ENCODE measurements around the gene NKD2.

The NKD2 gene

DNA sequence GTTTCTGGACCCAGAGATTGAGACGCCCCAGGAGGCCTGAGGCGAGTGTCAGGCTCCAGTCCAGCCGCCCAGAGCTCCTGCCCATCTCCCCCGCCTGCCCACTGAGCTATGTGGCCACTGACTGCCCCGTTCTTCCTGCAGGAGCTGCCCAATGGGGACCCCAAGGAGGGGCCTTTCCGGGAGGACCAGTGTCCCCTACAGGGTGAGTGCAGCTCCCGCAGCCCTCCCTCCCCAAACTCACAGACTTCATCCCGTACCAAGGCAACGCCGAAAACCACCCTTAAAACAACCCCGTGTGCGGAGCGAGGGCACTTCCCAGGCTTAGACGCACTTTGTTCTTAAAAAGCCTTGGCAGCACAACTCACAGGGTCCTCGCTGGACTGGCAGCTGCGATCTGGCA is 23.4 kb downstream of the NKD2 start:
- H3K4me3 ChIP-seq (ENCODE audit: low read depth, low read length) = no peak overlapping the region
- TF ChIP-seq, protein P1, sequence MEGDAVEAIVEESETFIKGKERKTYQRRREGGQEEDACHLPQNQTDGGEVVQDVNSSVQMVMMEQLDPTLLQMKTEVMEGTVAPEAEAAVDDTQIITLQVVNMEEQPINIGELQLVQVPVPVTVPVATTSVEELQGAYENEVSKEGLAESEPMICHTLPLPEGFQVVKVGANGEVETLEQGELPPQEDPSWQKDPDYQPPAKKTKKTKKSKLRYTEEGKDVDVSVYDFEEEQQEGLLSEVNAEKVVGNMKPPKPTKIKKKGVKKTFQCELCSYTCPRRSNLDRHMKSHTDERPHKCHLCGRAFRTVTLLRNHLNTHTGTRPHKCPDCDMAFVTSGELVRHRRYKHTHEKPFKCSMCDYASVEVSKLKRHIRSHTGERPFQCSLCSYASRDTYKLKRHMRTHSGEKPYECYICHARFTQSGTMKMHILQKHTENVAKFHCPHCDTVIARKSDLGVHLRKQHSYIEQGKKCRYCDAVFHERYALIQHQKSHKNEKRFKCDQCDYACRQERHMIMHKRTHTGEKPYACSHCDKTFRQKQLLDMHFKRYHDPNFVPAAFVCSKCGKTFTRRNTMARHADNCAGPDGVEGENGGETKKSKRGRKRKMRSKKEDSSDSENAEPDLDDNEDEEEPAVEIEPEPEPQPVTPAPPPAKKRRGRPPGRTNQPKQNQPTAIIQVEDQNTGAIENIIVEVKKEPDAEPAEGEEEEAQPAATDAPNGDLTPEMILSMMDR (IDR thresholded peaks at IDR 0.05; ENCODE audit: low read depth, low read length) = no peak

DNA sequence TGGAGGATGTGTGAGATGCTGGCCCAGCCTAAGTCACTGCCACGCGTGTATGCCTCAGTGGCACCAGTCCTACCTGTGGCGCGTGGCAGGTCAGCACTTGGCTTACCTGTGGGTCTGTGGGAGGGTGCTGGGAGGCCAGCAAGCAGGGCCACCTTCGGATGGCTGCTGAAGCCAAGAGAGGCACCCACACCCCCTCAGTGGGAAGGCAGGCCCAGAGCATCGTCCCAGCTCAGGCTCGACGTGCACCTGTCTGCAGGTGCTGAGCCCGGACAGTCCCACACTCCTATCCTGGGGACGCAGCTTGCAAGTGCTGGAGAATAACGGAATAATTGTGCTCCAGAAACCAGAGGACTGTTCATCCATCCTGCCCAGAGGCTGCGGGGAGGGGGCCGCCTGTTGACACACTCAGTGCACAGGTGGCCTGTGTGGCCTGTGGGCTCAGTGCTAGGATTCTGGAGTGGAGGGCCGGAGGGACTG is 24.0 kb downstream of the NKD2 start:
- TF ChIP-seq, protein P1 (IDR thresholded peaks at IDR 0.05; ENCODE audit: low read depth, low read length) = no peak
- no peak overlapping the region for H3K4me3 ChIP-seq (ENCODE audit: low read depth, low read length)

DNA sequence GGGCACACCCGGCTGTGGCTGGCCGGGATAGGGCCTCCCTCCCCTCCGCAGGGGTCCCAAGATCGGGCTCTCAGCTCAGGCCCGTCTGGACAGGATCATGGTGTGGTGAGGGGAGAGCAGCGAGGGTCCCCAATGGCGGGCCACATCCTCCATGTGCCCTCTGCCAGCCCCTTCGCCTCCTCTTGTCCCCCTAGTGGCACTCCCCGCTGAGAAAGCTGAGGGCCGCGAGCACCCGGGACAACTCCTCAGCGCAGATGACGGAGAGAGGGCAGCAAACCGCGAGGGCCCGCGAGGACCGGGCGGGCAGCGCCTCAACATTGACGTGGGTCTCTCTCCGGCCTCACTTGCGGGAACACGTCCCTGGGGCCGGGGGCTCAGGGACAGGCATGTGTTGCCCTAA is 24.6 kb downstream of the NKD2 start:
- TF ChIP-seq, protein P1 (IDR thresholded peaks at IDR 0.05; ENCODE audit: low read depth, low read length) = no peak
- H3K4me3 ChIP-seq (ENCODE audit: low read depth, low read length) = no peak overlapping the region

DNA sequence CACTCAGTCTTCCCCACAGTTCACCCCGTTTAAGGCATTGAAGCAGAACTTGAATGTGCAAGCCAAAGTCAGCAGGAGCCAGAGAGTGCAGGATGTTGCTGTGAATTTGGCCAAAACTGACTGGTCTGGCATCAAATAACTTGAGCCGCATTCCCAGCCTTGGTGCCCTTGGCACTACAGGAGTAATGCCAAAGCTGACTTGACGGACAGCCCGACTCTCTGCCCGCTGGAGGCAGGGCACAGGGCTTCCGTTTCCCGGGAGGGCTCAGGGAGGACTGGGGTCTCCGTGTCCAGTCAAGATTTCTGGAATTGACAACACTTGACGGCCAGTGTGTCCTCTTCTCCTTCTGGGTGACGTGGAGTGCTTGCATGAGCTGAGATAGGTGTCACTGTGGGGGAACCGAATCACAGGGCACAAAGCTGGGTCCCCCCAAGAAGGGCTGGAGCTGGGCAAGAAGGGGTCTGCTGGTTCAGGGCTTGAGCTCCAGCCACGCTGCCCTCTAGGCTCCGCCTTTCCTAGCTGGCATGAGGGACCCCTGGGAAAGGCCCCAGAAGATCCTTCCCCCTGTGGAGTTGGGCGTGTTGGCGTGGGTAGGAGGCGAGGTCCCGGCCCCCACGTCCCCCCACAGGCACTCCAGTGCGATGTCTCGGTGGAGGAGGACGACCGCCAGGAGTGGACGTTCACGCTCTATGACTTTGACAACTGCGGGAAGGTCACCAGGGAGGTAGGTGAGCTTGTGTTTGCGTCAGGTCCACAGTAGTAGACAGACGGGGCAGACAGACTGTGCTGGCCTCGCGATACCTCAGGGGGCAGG is 25.2 kb downstream of the NKD2 start:
- no peak overlapping the region for H3K4me3 ChIP-seq (ENCODE audit: low read depth, low read length)
- TF ChIP-seq, protein P1 (IDR thresholded peaks at IDR 0.05; ENCODE audit: low read depth, low read length) = no peak

DNA sequence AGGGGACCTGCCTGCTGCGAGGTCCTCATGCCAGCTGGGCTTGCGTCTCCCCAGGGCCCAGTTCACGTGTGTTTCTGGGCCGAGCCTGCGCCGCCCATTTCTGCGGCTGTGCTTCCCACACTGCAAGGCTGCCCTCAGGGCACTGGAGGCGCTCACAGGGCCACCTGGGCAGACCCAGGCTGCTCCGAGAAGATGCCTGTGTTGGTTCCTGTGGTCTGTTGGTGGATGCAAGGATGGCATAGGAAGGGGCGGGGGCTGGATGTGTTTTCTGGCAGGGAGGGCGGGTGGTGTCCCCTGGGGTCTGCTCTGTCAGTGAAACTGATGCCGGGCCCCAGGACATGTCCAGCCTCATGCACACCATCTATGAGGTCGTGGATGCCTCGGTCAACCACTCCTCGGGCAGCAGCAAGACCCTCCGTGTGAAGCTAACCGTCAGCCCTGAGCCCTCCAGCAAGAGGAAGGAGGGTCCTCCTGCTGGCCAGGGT is 25.9 kb downstream of the NKD2 start:
- no peak overlapping the region for H3K4me3 ChIP-seq (ENCODE audit: low read depth, low read length)
- TF ChIP-seq, protein P1 (IDR thresholded peaks at IDR 0.05; ENCODE audit: low read depth, low read length) = no peak

DNA sequence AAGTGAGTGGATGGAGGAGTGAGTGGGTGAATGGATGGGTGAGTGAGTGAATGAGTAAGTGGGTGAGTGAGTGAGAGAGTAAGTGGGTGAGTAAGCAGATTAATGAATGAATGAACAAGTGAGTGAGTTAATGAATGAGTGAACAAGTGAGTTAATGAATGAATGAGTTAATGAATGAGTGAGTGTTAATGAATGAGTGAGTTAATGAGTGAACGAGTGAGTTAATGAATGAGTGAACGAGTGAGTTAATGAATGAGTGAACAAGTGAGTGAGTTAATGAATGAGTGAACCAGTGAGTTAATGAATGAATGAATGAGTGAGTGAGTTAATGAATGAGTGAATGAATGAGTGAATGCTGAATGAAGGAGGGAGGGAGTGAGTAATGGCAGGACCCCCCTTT is 26.4 kb downstream of the NKD2 start:
- TF ChIP-seq, protein P1 (IDR thresholded peaks at IDR 0.05; ENCODE audit: low read depth, low read length) = no peak
- H3K4me3 ChIP-seq (ENCODE audit: low read depth, low read length) = no peak overlapping the region
